Gastrocnemius medialis (tissue), 4 donors: ENCODE data around the gene ECM2.

Experiments
- CTCF ChIP-seq, 5 experiments: fragments of 450-650 bp in 3 of 5; fragments of 200-600 bp in 2 of 5; sonication (generic) in 2 of 5; IDR thresholded peaks in 4 of 5; conservative IDR thresholded peaks in 1 of 5; 1 replicate in 4 of 5; 2 replicates in 1 of 5; pipeline ENCODE4 v1.5.1; 2016 to 2019; ENCODE audit warnings: antibody characterized with exemption in 5 of 5, mild to moderate bottlenecking in 3 of 5, moderate library complexity in 3 of 5
- POLR2A ChIP-seq, 2 donors: fragments of 450-650 bp; IDR thresholded peaks; one replicate each; pipeline ENCODE4 v1.6.1; 2017; ENCODE audit warnings: antibody characterized with exemption in 2 of 2, mild to moderate bottlenecking in 2 of 2, moderate library complexity in 2 of 2

DNA sequence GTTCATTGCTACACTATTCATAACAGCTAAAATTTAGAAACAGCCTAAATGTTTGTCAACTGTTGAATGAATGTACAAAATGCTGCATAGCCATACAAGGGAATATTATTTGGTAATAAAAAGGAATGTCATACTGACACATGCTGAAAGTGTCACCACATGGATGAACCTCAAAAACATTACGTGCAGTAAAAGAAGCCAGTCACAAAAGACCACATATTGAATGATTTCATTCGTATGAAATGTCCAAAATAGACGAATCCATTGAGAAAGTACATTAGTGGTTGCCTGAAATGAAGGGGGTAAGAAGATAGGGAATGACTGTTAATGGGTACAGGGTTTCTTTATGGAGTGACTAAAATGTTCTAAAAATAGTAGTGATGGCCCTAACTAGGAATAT is 11.6 kb upstream of the ECM2 start:
- TF ChIP-seq CTCF (IDR thresholded peaks at IDR 0.05 in 4 of 5, conservative IDR thresholded peaks at IDR 0.05 in 1 of 5) (no peak), POLR2A (IDR thresholded peaks at IDR 0.05) (no peak)
